Prostate gland (tissue), 2 donors: ENCODE results near the gene LAMTOR5. TPM values are rescaled to one million over a fixed set of nuclear protein-coding genes. Genes with fewer than 3 reads are reported as not detected.

Experiments used
- DNase-seq: peaks from one replicate; pipeline ENCODE4 v3.0.0-alpha.2; 2019; ENCODE audit warnings: low spot score
- H3K27ac ChIP-seq, 2 donors: fragments of 200-600 bp; sonication (generic); 2 replicates each; pipeline ENCODE4 v1.5.1; 2017 to 2019
- H3K27me3 ChIP-seq: fragments of 200-600 bp; sonication (generic); replicated peaks from 2 replicates; pipeline ENCODE4 v1.5.1; 2019; ENCODE audit not compliant: insufficient read depth
- H3K36me3 ChIP-seq, 2 donors: fragments of 200-600 bp; sonication (generic); 1 replicate in 1 of 2; 2 replicates in 1 of 2; pipeline versions ENCODE4 v1.5.1 to v1.8.1; 2017 to 2019
- H3K4me1 ChIP-seq: fragments of 200-600 bp; sonication (generic); replicated peaks from 2 replicates; pipeline ENCODE4 v1.5.1; 2019
- H3K4me3 ChIP-seq, 2 donors: fragments of 200-600 bp; sonication (generic); 2 replicates each; pipeline ENCODE4 v1.5.1; 2017 to 2019
- H3K9me3 ChIP-seq: fragments of 200-600 bp; sonication (generic); 2 replicates; pipeline ENCODE4 v1.5.1; 2017
- CTCF ChIP-seq, 4 experiments: fragments of 200-600 bp in 2 of 4; fragments of 450-650 bp in 2 of 4; sonication (generic) in 2 of 4; IDR thresholded peaks; 1 replicate in 3 of 4; 2 replicates in 1 of 4; pipeline ENCODE4 v1.5.1; 2016 to 2019; ENCODE audit warnings: antibody characterized with exemption in 4 of 4, mild to moderate bottlenecking in 2 of 4, moderate library complexity in 2 of 4
- POLR2A ChIP-seq: fragments of 450-650 bp; IDR thresholded peaks from one replicate; pipeline ENCODE4 v1.6.1; 2016; ENCODE audit warnings: antibody characterized with exemption, mild to moderate bottlenecking
- POLR2AphosphoS5 ChIP-seq: sonication (generic); formaldehyde crosslinking; IDR thresholded peaks from one replicate; pipeline ENCODE4 v1.6.1; 2017; ENCODE audit warnings: antibody characterized with exemption
- WGBS: methylation state at CpG from one replicate; pipeline ENCODE4 v1.1.5; 2018; 5-methylcytosine and 5-hydroxymethylcytosine counted together
- intact Hi-C: fragments of 100-400 bp; cut with DNase I; formaldehyde crosslinking; loops from one replicate; pipeline ENCODE4 v1.14.2; 2022
- total RNA-seq, 2 donors: library from RNA; depleted of rRNA; stranded (reverse); fragments of >200 nt; gene quantifications; one replicate each; pipeline ENCODE4 v1.1.0, GENCODE V29; 2016

Gene LAMTOR5
- total RNA-seq, 2 donors from 2014 or later, result 86.6 to 132 TPM

- Histone ChIP-seq H3K27me3 (no peaks in the 10 kb centered on the region), H3K9me3 (no peaks in the 10 kb centered on the region), H3K36me3 (no peaks in the 10 kb centered on the region), H3K4me3 (no peak overlapping the region), H3K27ac (no peak overlapping the region), H3K4me1 (no peaks in the 10 kb centered on the region)
- TF ChIP-seq POLR2A (no peak), POLR2AphosphoS5 (no peak), CTCF (IDR thresholded peaks at IDR 0.05) (no peak)
- WGBS, result 95% methylated on average over 9 of the region's 9 CpGs
- intact Hi-C loops, result loop anchor here (2.0 kb wide), 1 partner anchor 245 kb away; no protein-coding TSS in a partner anchor
- DNase-seq, result no peak
Measured at GRCh38 chr1:110453829-110454228, 46.3 kb upstream of the LAMTOR5 start.

GRCh38 chr1:110452330-110452729, 44.8 kb upstream of the LAMTOR5 start:
- no peaks in the 10 kb centered on the region for H3K9me3 ChIP-seq
- no peak for DNase-seq
- 39% methylated on average over 7 of the region's 7 CpGs for WGBS
- no peak overlapping the region for H3K4me3 ChIP-seq
- no peaks in the 10 kb centered on the region for H3K27me3 ChIP-seq
- no peak overlapping the region for H3K27ac ChIP-seq
- intact Hi-C loops, result loop anchor here (2.0 kb wide), 1 partner anchor 244 kb away; no protein-coding TSS in a partner anchor
- no peaks in the 10 kb centered on the region for H3K4me1 ChIP-seq
- H3K36me3 ChIP-seq, result no peaks in the 10 kb centered on the region
- no peak for TF ChIP-seq CTCF (IDR thresholded peaks at IDR 0.05)
- TF ChIP-seq POLR2AphosphoS5, result no peak
- no peak for TF ChIP-seq POLR2A

- TF ChIP-seq POLR2A, result no peak
- TF ChIP-seq CTCF (IDR thresholded peaks at IDR 0.05), result no peak
- TF ChIP-seq POLR2AphosphoS5, result no peak
- H3K27me3 ChIP-seq, result no peaks in the 10 kb centered on the region
- H3K4me1 ChIP-seq, result no peaks in the 10 kb centered on the region
- no peaks in the 10 kb centered on the region for H3K9me3 ChIP-seq
- no peak within 1 kb of the TSS for H3K27ac ChIP-seq
- no peaks in the 10 kb centered on the region for H3K36me3 ChIP-seq
- intact Hi-C loops, result no loop called here
- WGBS, result 66% methylated on average over 8 of the region's 8 CpGs
- DNase-seq, result no peak
- H3K4me3 ChIP-seq, result no peak within 1 kb of the TSS
Measured at GRCh38 chr1:110450929-110451328, 43.4 kb upstream of the LAMTOR5 start, which contains the start of gene PROK1. TSS of gene PROK1 (plus strand) at chr1:110451149. CDS start at chr1:110451217, 68 bp downstream.

GRCh38 chr1:110449661-110450651, 42.5 kb upstream of the LAMTOR5 start:
- no peaks in the 10 kb centered on the region for H3K4me1 ChIP-seq
- no peak for DNase-seq
- H3K27ac ChIP-seq, result no peak overlapping the region
- WGBS, result 49% methylated on average over 12 of the region's 12 CpGs
- no peaks in the 10 kb centered on the region for H3K9me3 ChIP-seq
- H3K36me3 ChIP-seq, result no peaks in the 10 kb centered on the region
- no peak for TF ChIP-seq POLR2A
- no peak for TF ChIP-seq POLR2AphosphoS5
- no peak for TF ChIP-seq CTCF (IDR thresholded peaks at IDR 0.05)
- intact Hi-C loops, result no loop called here
- no peaks in the 10 kb centered on the region for H3K27me3 ChIP-seq
- H3K4me3 ChIP-seq, result no peak overlapping the region
